Small intestine (tissue), 4 donors: Measurements from ENCODE around the gene GOLGA8O. TPM values are rescaled to one million over a fixed set of nuclear protein-coding genes. Genes with fewer than 3 reads are reported as not detected.

Experiments
- polyA plus RNA-seq, 4 donors: library from polyadenylated mRNA; stranded (reverse) in 3 of 4; unstranded in 1 of 4; fragments of 200-250 nt in 3 of 4; fragments of 120-200 nt in 1 of 4; gene quantifications; one replicate each; pipeline versions ENCODE4 v1.2.1 to v1.2.3, GENCODE V29; 2013
- donor health status: healthy with polysubstance abuse.
- donor health status: Bipolar disorder and iron deficiency.
- donor health status: healthy.

GOLGA8O gene
- polyA plus RNA-seq, 4 donors = 0.15 to 0.27 (median 0.21) TPM; not detected in 1

Other genes with a start within 250 kb of the GOLGA8O start
- gene GOLGA8K, start 52.3 kb downstream of the GOLGA8O start, polyA plus RNA-seq = 1 to 10 TPM in 1 of 4 donors, under 1 TPM in 1, not detected in 2; 0.07 to 1.0 TPM
- 10 to 100 TPM in 1 of 4 donors, 1 to 10 TPM in 3; 1.1 to 16.1 (median 1.5) TPM for gene GOLGA8N, start 137.8 kb upstream of the GOLGA8O start, polyA plus RNA-seq
- 10 to 100 TPM in 2 of 4 donors, 1 to 10 TPM in 2; 1.3 to 15.1 (median 8.2) TPM for gene ARHGAP11A, start 159.9 kb upstream of the GOLGA8O start, polyA plus RNA-seq
- 10 to 100 TPM in 1 of 4 donors, 1 to 10 TPM in 3; 1.9 to 13.3 (median 6.3) TPM for gene SCG5, start 186.1 kb upstream of the GOLGA8O start, polyA plus RNA-seq